Astrocyte of the spinal cord (primary cell): ENCODE data around the gene ATP1B3.
"Not testable (repeated sequence)": the region's sequence is repeated elsewhere in the genome, so short reads cannot be mapped to it uniquely, and the experiment has no call there.

ENCODE experiments used
- DNase-seq: peaks from one replicate; pipeline ENCODE4 v3.0.0; 2011; ENCODE audit warnings: low read depth, low spot score
- H3K4me3 ChIP-seq: 2 replicates; pipeline ENCODE4 v1.5.1; 2011; ENCODE audit warnings: low read depth, mild to moderate bottlenecking, low read length, moderate library complexity
- CTCF ChIP-seq: IDR thresholded peaks from 2 replicates; pipeline ENCODE4 v1.5.1; 2012; ENCODE audit warnings: low read depth, mild to moderate bottlenecking, low read length, inconsistent platforms
- in situ Hi-C: cut with HindIII; loops from 2 replicates; pipeline ENCODE4 v1.10.0; 2017; ENCODE audit warnings: low sequenced_read_pairs

The ATP1B3 gene

GRCh38 chr3:141878326-141878725 is 1.9 kb downstream of the ATP1B3 start:
- peak; percentile 22 for DNase-seq
- peak overlapping the region; percentile 67 for H3K4me3 ChIP-seq
- no peak for TF ChIP-seq CTCF
- in situ Hi-C loops = no loop called here

- peak; percentile 36 for DNase-seq
- in situ Hi-C loops = no loop called here
- TF ChIP-seq CTCF = no peak
- H3K4me3 ChIP-seq = peak overlapping the region; percentile 67
These were observed 2.4 kb downstream of the ATP1B3 start for GRCh38 chr3:141878817-141879216.

- in situ Hi-C loops = no loop called here
- DNase-seq = no peak
- no peak for TF ChIP-seq CTCF
- no peak overlapping the region for H3K4me3 ChIP-seq
These were observed 5.3 kb downstream of the ATP1B3 start for GRCh38 chr3:141881702-141882101.

GRCh38 chr3:141887051-141887450 is 10.6 kb downstream of the ATP1B3 start:
- in situ Hi-C loops = no loop called here
- no peak overlapping the region for H3K4me3 ChIP-seq
- TF ChIP-seq CTCF = no peak
- DNase-seq = no peak

GRCh38 chr3:141888548-141888947 is 12.1 kb downstream of the ATP1B3 start:
- H3K4me3 ChIP-seq, DNase-seq, in situ Hi-C loops: not testable (repeated sequence)

- DNase-seq = peak; percentile 57
- in situ Hi-C loops = no loop called here
- TF ChIP-seq CTCF = no peak
- no peak overlapping the region for H3K4me3 ChIP-seq
These were observed 18.2 kb downstream of the ATP1B3 start for GRCh38 chr3:141894524-141895176.

GRCh38 chr3:141895731-141896130 is 19.3 kb downstream of the ATP1B3 start:
- in situ Hi-C loops = no loop called here

More at GRCh38 chr3:141895731-141896130, 19.3 kb downstream of the ATP1B3 start:
- TF ChIP-seq CTCF = no peak
- H3K4me3 ChIP-seq = no peak overlapping the region
- DNase-seq = no peak
